ENCODE measurements around the gene BTK. TPM values are rescaled to one million over a fixed set of nuclear protein-coding genes. Genes with fewer than 3 reads are reported as not detected.
A peak's percentile ranks its signal among the peaks of the same experiment; 100 is the strongest.

The BTK gene
- total and polyA plus RNA-seq, 12 donors = 1.3 to 14.8 (median 5.9) TPM

GRCh38 chrX:101362757-101363156 is 23.2 kb downstream of the BTK start:
- TF ChIP-seq POLR2A (IDR thresholded peaks at IDR 0.05) (no peak), CTCF (IDR thresholded peaks at IDR 0.05) (no peak)

GRCh38 chrX:101362116-101362515 is 23.9 kb downstream of the BTK start:
- H3K4me1 ChIP-seq (replicated peaks in 1 of 2) = no peaks in the 10 kb centered on the region
- H3K9me3 ChIP-seq (replicated peaks in 1 of 3) = no peaks in the 10 kb centered on the region
- no peak overlapping the region for H3K27ac ChIP-seq
- no peak overlapping the region for H3K4me3 ChIP-seq
- 67 to 75% (median 73%) methylated on average over 3 of the region's 3 CpGs for WGBS, 4 donors
- DNase-seq = no peak
- peaks cover 3% of the 10 kb centered on the region for H3K27me3 ChIP-seq
- intact Hi-C loops (cut with DNase I) = no loop called here
- no peaks in the 10 kb centered on the region for H3K36me3 ChIP-seq (replicated peaks in 1 of 2)
- TF ChIP-seq POLR2A (IDR thresholded peaks at IDR 0.05) = no peak
- TF ChIP-seq CTCF (IDR thresholded peaks at IDR 0.05) = no peak

More at GRCh38 chrX:101362757-101363156, 23.2 kb downstream of the BTK start:
- no peak for DNase-seq
- intact Hi-C loops (cut with DNase I) = no loop called here
- H3K36me3 ChIP-seq (replicated peaks in 1 of 2) = no peaks in the 10 kb centered on the region
- H3K4me1 ChIP-seq (replicated peaks in 1 of 2) = no peaks in the 10 kb centered on the region
- H3K4me3 ChIP-seq = no peak overlapping the region
- no peak overlapping the region for H3K27ac ChIP-seq
- no peaks in the 10 kb centered on the region for H3K9me3 ChIP-seq (replicated peaks in 1 of 3)
- H3K27me3 ChIP-seq = peaks cover 3% of the 10 kb centered on the region

GRCh38 chrX:101360390-101360789 is 25.6 kb downstream of the BTK start:
- no peaks in the 10 kb centered on the region for H3K36me3 ChIP-seq (replicated peaks in 1 of 2)
- no peak for DNase-seq
- H3K4me1 ChIP-seq (replicated peaks in 1 of 2) = no peaks in the 10 kb centered on the region
- no peaks in the 10 kb centered on the region for H3K9me3 ChIP-seq (replicated peaks in 1 of 3)
- H3K27ac ChIP-seq = no peak overlapping the region
- intact Hi-C loops (cut with DNase I) = no loop called here
- H3K4me3 ChIP-seq = no peak overlapping the region
- TF ChIP-seq POLR2A (IDR thresholded peaks at IDR 0.05) (no peak), CTCF (IDR thresholded peaks at IDR 0.05) (no peak)
- 65 to 71% (median 68%) methylated on average over 6 to 7 of the region's 7 CpGs for WGBS, 4 donors
- peaks cover 3% of the 10 kb centered on the region for H3K27me3 ChIP-seq

GRCh38 chrX:101359966-101360365 is 26.0 kb downstream of the BTK start:
- H3K27me3 ChIP-seq = peaks cover 3% of the 10 kb centered on the region
- 45 to 55% (median 53%) methylated on average over 1 of the region's 1 CpG; no CpG with 5 or more reads in 1 of the 4 donors for WGBS, 4 donors
- no peak overlapping the region for H3K4me3 ChIP-seq
- H3K4me1 ChIP-seq (replicated peaks in 1 of 2) = no peaks in the 10 kb centered on the region
- no peak for DNase-seq
- no peaks in the 10 kb centered on the region for H3K36me3 ChIP-seq (replicated peaks in 1 of 2)
- no peak for TF ChIP-seq POLR2A (IDR thresholded peaks at IDR 0.05)
- intact Hi-C loops (cut with DNase I) = no loop called here
- no peaks in the 10 kb centered on the region for H3K9me3 ChIP-seq (replicated peaks in 1 of 3)
- H3K27ac ChIP-seq = no peak overlapping the region

GRCh38 chrX:101357166-101357795 is 28.7 kb downstream of the BTK start:
- WGBS, 4 donors = 26 to 44% (median 40%) methylated on average over 3 to 5 of the region's 5 CpGs
- intact Hi-C loops (cut with DNase I) = no loop called here

More at GRCh38 chrX:101357166-101357795, 28.7 kb downstream of the BTK start:
- no peaks in the 10 kb centered on the region for H3K4me1 ChIP-seq (replicated peaks in 1 of 2)
- H3K27ac ChIP-seq = no peak overlapping the region
- H3K27me3 ChIP-seq = no peaks in the 10 kb centered on the region
- H3K4me3 ChIP-seq = no peak overlapping the region
- TF ChIP-seq CTCF (IDR thresholded peaks at IDR 0.05) (peak in 3 of 6 experiments; percentile 13 to 40 (median 37)), POLR2A (IDR thresholded peaks at IDR 0.05) (no peak)
- H3K36me3 ChIP-seq (replicated peaks in 1 of 2) = no peaks in the 10 kb centered on the region
- no peaks in the 10 kb centered on the region for H3K9me3 ChIP-seq (replicated peaks in 1 of 3)
- DNase-seq = peak in 1 of 7 donors; percentile 4

Data from adrenal gland (tissue), 12 donors.